Neural progenitor cell (in vitro differentiated cells): Measurements from ENCODE around the gene E2F8. TPM values are rescaled to one million over a fixed set of nuclear protein-coding genes. Genes with fewer than 3 reads are reported as not detected.

Source experiments
- DNase-seq: peaks from one replicate; pipeline ENCODE4 v3.0.0-alpha.2; 2016; ENCODE audit warnings: low spot score
- H2AFZ ChIP-seq: fragments of 200-600 bp; sonication (generic); replicated peaks from 2 replicates; pipeline ENCODE4 v1.6.1; 2016; ENCODE audit warnings: antibody characterized with exemption
- H3F3A ChIP-seq: fragments of 200-600 bp; sonication (generic); 2 replicates; pipeline ENCODE4 v1.6.1; 2016; ENCODE audit warnings: antibody characterized with exemption, low read depth
- H3K27ac ChIP-seq: fragments of 200-600 bp; sonication (generic); 2 replicates; pipeline ENCODE4 v1.5.1; 2016; ENCODE audit warnings: mild to moderate bottlenecking
- H3K27me3 ChIP-seq: fragments of 200-600 bp; sonication (generic); 2 replicates; pipeline ENCODE4 v1.6.1; 2016; ENCODE audit warnings: mild to moderate bottlenecking, moderate library complexity
- H3K36me3 ChIP-seq: fragments of 200-600 bp; sonication (generic); 2 replicates; pipeline ENCODE4 v1.5.1; 2016
- H3K4me1 ChIP-seq: fragments of 200-600 bp; sonication (generic); 2 replicates; pipeline ENCODE4 v1.6.1; 2016; ENCODE audit warnings: mixed run types
- H3K4me2 ChIP-seq: fragments of 200-600 bp; sonication (generic); 2 replicates; pipeline ENCODE4 v1.6.1; 2016
- H3K4me3 ChIP-seq: fragments of 200-600 bp; sonication (generic); 2 replicates; pipeline ENCODE4 v1.5.1; 2016
- H3K79me2 ChIP-seq: fragments of 200-600 bp; sonication (generic); 2 replicates; pipeline ENCODE4 v1.6.1; 2016; ENCODE audit warnings: low read depth
- H3K9ac ChIP-seq: fragments of 200-600 bp; sonication (generic); 2 replicates; pipeline ENCODE4 v1.6.1; 2016
- H3K9me3 ChIP-seq: fragments of 200-600 bp; sonication (generic); 2 replicates; pipeline ENCODE4 v1.5.1; 2016; ENCODE audit warnings: low read depth
- H4K20me1 ChIP-seq: fragments of 200-600 bp; sonication (generic); 2 replicates; pipeline ENCODE4 v1.6.1; 2016; ENCODE audit warnings: low read depth
- H3K27ac Mint-ChIP-seq: 3 replicates; pipeline ENCODE4 v1.8.0; 2021; ENCODE audit warnings: mixed read lengths
- H3K27me3 Mint-ChIP-seq: 2 replicates; pipeline ENCODE4 v1.8.0; 2022; ENCODE audit warnings: low read depth, mild to moderate bottlenecking, inconsistent platforms, moderate library complexity, mixed read lengths; ENCODE audit not compliant: insufficient read depth
- H3K36me3 Mint-ChIP-seq: 3 replicates; pipeline ENCODE4 v1.8.0; 2021; ENCODE audit warnings: mixed read lengths
- H3K4me1 Mint-ChIP-seq: 3 replicates; pipeline ENCODE4 v1.8.0; 2021; ENCODE audit warnings: mixed read lengths
- H3K4me3 Mint-ChIP-seq: 3 replicates; pipeline ENCODE4 v1.8.0; 2021; ENCODE audit warnings: mild to moderate bottlenecking, moderate library complexity, mixed read lengths
- H3K9me3 Mint-ChIP-seq: 3 replicates; pipeline ENCODE4 v1.8.0; 2020; ENCODE audit warnings: mixed read lengths
- CTCF ChIP-seq: fragments of 200-600 bp; sonication (generic); IDR thresholded peaks from 2 replicates; pipeline ENCODE4 v1.5.1; 2017; ENCODE audit warnings: antibody characterized with exemption, mild to moderate bottlenecking
- EZH2 ChIP-seq: fragments of 200-600 bp; sonication (generic); IDR thresholded peaks from 2 replicates; pipeline ENCODE4 v1.6.1; 2017; ENCODE audit warnings: antibody characterized with exemption, mild to moderate bottlenecking, moderate library complexity
- EZH2phosphoT487 ChIP-seq: fragments of 200-600 bp; sonication (generic); IDR thresholded peaks from 2 replicates; pipeline ENCODE4 v1.6.1; 2017; ENCODE audit warnings: antibody characterized with exemption
- total RNA-seq: library from RNA; depleted of rRNA; stranded (reverse); fragments of >200 nt; gene quantifications from 2 replicates; pipeline ENCODE4 v1.2.3, GENCODE V29; 2015; ENCODE audit warnings: low replicate concordance

The E2F8 gene
- total RNA-seq, 1 donor from 2014 or later = 5.7 TPM

- Histone ChIP-seq H2AFZ (no peak overlapping the region), H3F3A (no peaks in the 10 kb centered on the region), H3K79me2 (no peaks in the 10 kb centered on the region), H3K9ac (no peak overlapping the region), H3K4me2 (peak overlapping the region; percentile 58), H3K36me3 (no peaks in the 10 kb centered on the region), H3K27ac (no peak overlapping the region), H4K20me1 (no peaks in the 10 kb centered on the region), H3K27me3 (no peaks in the 10 kb centered on the region), H3K4me1 (peaks cover 18% of the 10 kb centered on the region), H3K9me3 (no peaks in the 10 kb centered on the region), H3K4me3 (no peak overlapping the region)
- Mint-ChIP-seq H3K4me1 (peaks cover 65% of the 10 kb centered on the region), H3K36me3 (no peaks in the 10 kb centered on the region), H3K27ac (no peak overlapping the region), H3K4me3 (no peak overlapping the region), H3K27me3 (peaks cover 28% of the 10 kb centered on the region), H3K9me3 (peaks cover 5% of the 10 kb centered on the region)
- DNase-seq = peak; percentile 68
- no peak for TF ChIP-seq EZH2phosphoT487
- TF ChIP-seq EZH2 = no peak
- no peak for TF ChIP-seq CTCF
These were observed 52.9 kb downstream of the E2F8 start for GRCh38 chr11:19187833-19188258.

GRCh38 chr11:19187114-19187832 is 53.5 kb downstream of the E2F8 start:
- no peak overlapping the region for H3K9ac ChIP-seq
- no peaks in the 10 kb centered on the region for H3K36me3 Mint-ChIP-seq
- no peaks in the 10 kb centered on the region for H3F3A ChIP-seq
- H2AFZ ChIP-seq = no peak overlapping the region
- H3K79me2 ChIP-seq = no peaks in the 10 kb centered on the region
- H3K4me1 Mint-ChIP-seq = peaks cover 65% of the 10 kb centered on the region
- DNase-seq = no peak
- peaks cover 18% of the 10 kb centered on the region for H3K4me1 ChIP-seq
- H3K27ac ChIP-seq = no peak overlapping the region
- no peaks in the 10 kb centered on the region for H4K20me1 ChIP-seq
- H3K27me3 ChIP-seq = no peaks in the 10 kb centered on the region
- H3K9me3 Mint-ChIP-seq = peaks cover 5% of the 10 kb centered on the region
- no peak overlapping the region for H3K4me3 Mint-ChIP-seq
- peak overlapping the region; percentile 58 for H3K4me2 ChIP-seq
- peaks cover 26% of the 10 kb centered on the region for H3K27me3 Mint-ChIP-seq
- TF ChIP-seq EZH2 = no peak
- TF ChIP-seq CTCF = no peak
- TF ChIP-seq EZH2phosphoT487 = no peak
- no peaks in the 10 kb centered on the region for H3K9me3 ChIP-seq
- no peak overlapping the region for H3K4me3 ChIP-seq
- H3K36me3 ChIP-seq = no peaks in the 10 kb centered on the region
- no peak overlapping the region for H3K27ac Mint-ChIP-seq

GRCh38 chr11:19185516-19186052 is 55.2 kb downstream of the E2F8 start:
- Mint-ChIP-seq H3K4me3 (no peak overlapping the region), H3K36me3 (no peaks in the 10 kb centered on the region), H3K27ac (no peak overlapping the region), H3K9me3 (peaks cover 5% of the 10 kb centered on the region), H3K27me3 (peaks cover 18% of the 10 kb centered on the region), H3K4me1 (peaks cover 56% of the 10 kb centered on the region)
- Histone ChIP-seq H3K4me1 (peaks cover 18% of the 10 kb centered on the region), H3K4me2 (no peak overlapping the region), H3K36me3 (no peaks in the 10 kb centered on the region), H3K79me2 (no peaks in the 10 kb centered on the region), H3K4me3 (no peak overlapping the region), H3K27ac (no peak overlapping the region), H3K9ac (no peak overlapping the region), H3F3A (no peaks in the 10 kb centered on the region), H3K27me3 (no peaks in the 10 kb centered on the region), H4K20me1 (no peaks in the 10 kb centered on the region), H2AFZ (no peak overlapping the region), H3K9me3 (no peaks in the 10 kb centered on the region)
- no peak for DNase-seq
- TF ChIP-seq EZH2 = no peak
- TF ChIP-seq EZH2phosphoT487 = no peak
- no peak for TF ChIP-seq CTCF
